ENCODE results near the gene APOL4.

DNA sequence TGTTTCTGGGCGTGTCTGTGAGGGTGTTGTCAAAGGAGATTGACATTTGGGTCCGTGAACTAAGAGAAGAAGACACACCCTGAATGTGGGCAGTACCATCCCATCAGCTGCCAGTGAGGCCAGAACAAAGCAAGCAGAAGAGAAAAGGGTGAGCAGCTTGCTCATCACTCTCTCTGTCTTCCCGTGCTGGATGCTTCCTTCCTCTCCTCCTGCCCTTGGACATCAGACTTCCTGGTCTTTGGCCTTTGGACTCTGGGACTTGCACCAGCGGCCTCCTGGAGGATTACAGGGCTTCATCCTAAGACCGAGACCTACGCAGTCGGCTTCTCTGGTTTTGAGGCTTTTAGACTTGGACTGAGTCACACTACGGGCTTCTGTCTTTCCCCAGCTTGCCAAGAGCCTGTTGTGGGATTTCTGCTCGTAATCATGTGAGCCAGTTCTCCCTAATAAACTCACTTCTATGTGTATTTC lies 18.9 kb upstream of the APOL4 start:
- no peak for TF ChIP-seq EZH2phosphoT487 (IDR thresholded peaks at IDR 0.05; ENCODE audit: borderline replicate concordance, low read depth, low read length)
- no peak for TF ChIP-seq CTCF (conservative IDR thresholded peaks at IDR 0.05; ENCODE audit: low read length)

Measured in OCI-LY7 (cell line).